Measurements from ENCODE around the gene TMEM117. TPM values are rescaled to one million over a fixed set of nuclear protein-coding genes. Genes with fewer than 3 reads are reported as not detected.

Gene TMEM117
- total RNA-seq, 2 experiments from 2014 or later: 1.4 TPM

DNA sequence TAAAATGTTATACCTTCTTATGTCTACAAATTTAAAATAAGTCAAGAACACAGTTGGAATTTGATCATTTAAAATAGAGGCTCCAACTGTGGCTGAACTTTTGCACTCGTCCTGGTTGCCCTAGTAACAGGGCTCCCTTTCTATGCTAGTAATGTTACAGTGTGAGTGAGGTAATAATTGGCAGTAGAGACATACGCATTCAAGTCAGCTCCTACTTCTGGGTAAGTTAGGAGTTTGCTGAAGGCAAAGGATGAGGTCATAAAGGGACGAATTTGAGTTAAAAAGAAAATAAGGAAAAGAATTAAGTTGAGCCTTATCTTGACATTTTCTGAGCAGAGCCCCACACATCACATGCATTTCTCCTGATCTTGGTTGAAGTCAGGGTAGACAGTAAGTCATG lies 129.1 kb downstream of the TMEM117 start:
- Mint-ChIP-seq H3K4me3 (no peak overlapping the region), H3K9me3 (ENCODE audit: low read depth) (peaks cover 4% of the 10 kb centered on the region), H3K36me3 (ENCODE audit: low read depth) (peaks cover 4% of the 10 kb centered on the region), H3K27ac (no peak overlapping the region), H3K27me3 (no peaks in the 10 kb centered on the region), H3K4me1 (no peaks in the 10 kb centered on the region)
- POLR2A ChIA-PET: no interaction called here
- CTCF ChIA-PET: no interaction called here
- no peak for ATAC-seq
- no peak for DNase-seq
- intact Hi-C loops (cut with DNase I, micrococcal nuclease): no loop called here

DNA sequence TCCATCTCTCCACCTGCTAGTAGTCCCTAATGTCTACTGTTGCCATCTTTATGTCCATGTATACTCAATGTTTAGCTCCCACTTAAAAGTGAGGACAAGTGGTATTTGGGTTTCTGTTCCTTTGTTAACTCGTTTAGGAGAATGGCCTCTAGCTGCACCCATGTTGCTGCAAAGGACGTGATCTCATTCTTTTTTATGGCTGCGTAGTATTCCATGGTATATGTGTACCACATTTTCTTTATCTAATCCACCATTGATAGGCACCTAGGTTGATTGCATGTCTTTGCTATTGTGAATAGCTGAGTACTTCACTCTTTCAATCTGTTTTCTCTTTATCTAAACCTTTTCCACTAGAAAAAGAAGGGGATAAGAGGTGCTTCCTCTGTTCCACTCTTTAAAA lies 130.0 kb downstream of the TMEM117 start:
- ATAC-seq: no peak
- no peak overlapping the region for H3K27ac Mint-ChIP-seq
- no peaks in the 10 kb centered on the region for H3K4me1 Mint-ChIP-seq
- no peak overlapping the region for H3K4me3 Mint-ChIP-seq
- intact Hi-C loops (cut with DNase I, micrococcal nuclease): no loop called here
- no peaks in the 10 kb centered on the region for H3K27me3 Mint-ChIP-seq
- peaks cover 4% of the 10 kb centered on the region for H3K36me3 Mint-ChIP-seq (ENCODE audit: low read depth)
- CTCF ChIA-PET: interaction anchor here (0.6 kb wide), 1 partner anchor 9 kb away, joined by 3 read pairs; no protein-coding TSS in a partner anchor
- POLR2A ChIA-PET: no interaction called here
- DNase-seq: no peak
- peaks cover 4% of the 10 kb centered on the region for H3K9me3 Mint-ChIP-seq (ENCODE audit: low read depth)

DNA sequence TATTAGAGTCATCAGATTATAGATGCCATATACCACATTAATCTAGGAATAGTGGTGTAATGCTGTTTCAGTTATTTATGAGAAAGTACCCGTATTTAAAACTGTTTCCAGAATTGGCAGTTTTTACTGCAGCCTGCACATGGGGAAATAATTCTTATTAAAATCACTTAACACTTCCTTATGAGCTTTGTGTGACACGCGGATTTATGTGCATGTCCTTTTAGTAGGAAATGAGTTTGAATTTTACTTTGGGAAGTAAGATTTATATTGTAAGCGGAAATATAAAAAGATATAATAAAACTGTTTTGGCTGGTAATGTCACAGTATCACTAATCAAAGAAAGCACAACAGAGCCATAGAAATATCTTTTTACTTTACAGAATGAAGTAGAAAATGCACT lies 132.9 kb downstream of the TMEM117 start:
- H3K4me1 Mint-ChIP-seq: no peaks in the 10 kb centered on the region
- H3K36me3 Mint-ChIP-seq (ENCODE audit: low read depth): peaks cover 7% of the 10 kb centered on the region
- no peaks in the 10 kb centered on the region for H3K27me3 Mint-ChIP-seq
- no peak overlapping the region for H3K4me3 Mint-ChIP-seq
- intact Hi-C loops (cut with DNase I, micrococcal nuclease): no loop called here
- no peak for DNase-seq
- peaks cover 4% of the 10 kb centered on the region for H3K9me3 Mint-ChIP-seq (ENCODE audit: low read depth)
- POLR2A ChIA-PET: no interaction called here
- ATAC-seq: no peak
- CTCF ChIA-PET: interaction anchor here (1.2 kb wide), 1 partner anchor 11 kb away, joined by 3 read pairs; no protein-coding TSS in a partner anchor
- H3K27ac Mint-ChIP-seq: no peak overlapping the region

DNA sequence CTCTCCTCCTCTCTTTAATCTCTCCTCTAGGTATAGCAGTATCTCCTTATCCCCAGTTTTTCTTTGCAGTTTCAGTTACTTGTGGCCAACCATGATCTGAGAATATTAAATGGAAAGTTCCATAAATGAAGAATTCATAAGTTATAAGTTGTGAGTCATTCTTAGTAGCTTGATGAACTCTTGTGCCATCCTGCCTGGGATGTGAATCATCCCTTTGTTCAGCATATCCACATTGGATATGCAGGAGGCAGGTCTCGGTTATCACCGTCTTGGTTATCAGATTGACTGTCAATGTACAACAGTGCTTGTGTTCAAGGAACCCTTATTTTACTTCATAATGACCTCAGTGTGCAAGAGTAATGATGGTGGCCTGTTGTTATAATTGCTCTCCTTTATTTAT lies 134.0 kb downstream of the TMEM117 start:
- POLR2A ChIA-PET: no interaction called here
- no peaks in the 10 kb centered on the region for H3K4me1 Mint-ChIP-seq
- H3K36me3 Mint-ChIP-seq (ENCODE audit: low read depth): peaks cover 7% of the 10 kb centered on the region
- ATAC-seq (no peak), DNase-seq (no peak)
- CTCF ChIA-PET: no interaction called here
- H3K4me3 Mint-ChIP-seq: no peak overlapping the region
- H3K9me3 Mint-ChIP-seq (ENCODE audit: low read depth): peaks cover 4% of the 10 kb centered on the region
- H3K27ac Mint-ChIP-seq: no peak overlapping the region
- intact Hi-C loops (cut with DNase I, micrococcal nuclease): no loop called here
- no peaks in the 10 kb centered on the region for H3K27me3 Mint-ChIP-seq

DNA sequence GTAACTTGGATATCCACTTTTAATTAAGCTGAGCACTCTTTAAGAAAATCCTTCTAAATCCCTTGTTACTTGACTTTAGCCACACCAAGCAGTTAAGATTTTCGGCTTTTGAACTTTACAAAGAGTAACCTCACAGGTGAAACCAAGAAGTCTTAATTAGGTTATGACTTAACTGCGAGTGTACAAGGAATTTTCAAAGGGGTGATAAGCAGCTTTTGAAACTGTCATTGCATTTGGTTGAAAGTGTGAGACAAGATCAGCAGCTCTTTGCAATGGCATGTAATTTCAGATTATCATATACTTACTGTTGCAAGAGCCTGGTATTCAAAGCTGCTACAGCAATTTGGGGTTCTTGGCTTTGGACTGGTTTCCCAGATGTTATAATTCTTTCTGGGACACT lies 137.5 kb downstream of the TMEM117 start:
- Mint-ChIP-seq H3K4me3 (no peak overlapping the region), H3K36me3 (ENCODE audit: low read depth) (peaks cover 9% of the 10 kb centered on the region), H3K4me1 (no peaks in the 10 kb centered on the region), H3K27me3 (no peaks in the 10 kb centered on the region), H3K27ac (no peak overlapping the region), H3K9me3 (ENCODE audit: low read depth) (peaks cover 5% of the 10 kb centered on the region)
- DNase-seq (no peak), ATAC-seq (no peak)
- CTCF ChIA-PET: interaction anchor here (1.0 kb wide), 1 partner anchor 14 kb away, joined by 3 read pairs; no protein-coding TSS in a partner anchor
- POLR2A ChIA-PET: no interaction called here
- intact Hi-C loops (cut with DNase I, micrococcal nuclease): no loop called here

DNA sequence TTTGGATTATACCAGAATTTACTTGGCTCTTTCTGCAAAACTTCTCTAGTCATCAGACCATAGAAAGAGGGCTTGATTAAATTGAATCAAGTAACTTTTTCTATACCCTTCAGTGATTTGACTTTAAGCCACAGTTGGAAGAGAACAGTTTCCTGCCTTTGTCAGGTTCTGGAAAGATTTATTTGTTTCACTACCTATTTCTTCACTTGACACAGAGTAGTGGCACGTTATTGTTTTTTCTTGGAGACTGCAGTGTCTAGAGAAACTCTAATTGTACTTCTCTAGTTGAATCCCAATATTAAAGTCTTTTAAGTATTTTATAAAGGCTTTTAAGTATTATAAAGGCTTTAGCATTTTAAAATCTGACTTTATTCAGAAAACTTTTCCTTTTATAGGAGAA lies 138.1 kb downstream of the TMEM117 start:
- DNase-seq: no peak
- H3K36me3 Mint-ChIP-seq (ENCODE audit: low read depth): peaks cover 9% of the 10 kb centered on the region
- intact Hi-C loops (cut with DNase I, micrococcal nuclease): no loop called here
- no peaks in the 10 kb centered on the region for H3K27me3 Mint-ChIP-seq
- ChIA-PET POLR2A (no interaction called here), CTCF (interaction anchor here (1.0 kb wide), 1 partner anchor 15 kb away, joined by 3 read pairs; no protein-coding TSS in a partner anchor)
- H3K9me3 Mint-ChIP-seq (ENCODE audit: low read depth): peaks cover 5% of the 10 kb centered on the region
- no peak for ATAC-seq
- no peaks in the 10 kb centered on the region for H3K4me1 Mint-ChIP-seq
- H3K27ac Mint-ChIP-seq: no peak overlapping the region
- H3K4me3 Mint-ChIP-seq: no peak overlapping the region

DNA sequence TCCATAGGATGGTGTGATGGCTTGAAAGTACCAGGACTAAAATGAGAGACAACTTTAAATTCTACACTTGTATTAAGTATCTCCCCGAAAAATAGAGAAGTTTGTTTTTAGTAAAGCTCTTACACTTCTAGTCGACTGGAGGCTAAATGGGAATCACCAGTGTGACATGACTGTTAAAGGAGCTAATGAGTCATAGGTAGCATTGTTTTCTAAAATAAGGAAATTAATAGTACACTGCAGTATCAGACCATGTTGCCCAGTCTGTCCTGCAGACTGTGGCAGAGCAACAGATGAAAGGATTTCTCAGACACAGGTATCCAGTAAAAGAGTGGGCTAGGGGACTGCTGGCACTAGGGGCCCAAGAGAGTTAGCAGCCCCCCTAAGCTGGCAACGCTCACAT lies 140.1 kb downstream of the TMEM117 start:
- Mint-ChIP-seq H3K9me3 (ENCODE audit: low read depth) (peaks cover 13% of the 10 kb centered on the region), H3K27ac (no peak overlapping the region), H3K36me3 (ENCODE audit: low read depth) (peaks cover 9% of the 10 kb centered on the region), H3K4me1 (no peaks in the 10 kb centered on the region), H3K27me3 (no peaks in the 10 kb centered on the region), H3K4me3 (no peak overlapping the region)
- intact Hi-C loops (cut with DNase I, micrococcal nuclease): no loop called here
- DNase-seq: no peak
- no peak for ATAC-seq
- ChIA-PET POLR2A (no interaction called here), CTCF (no interaction called here)

DNA sequence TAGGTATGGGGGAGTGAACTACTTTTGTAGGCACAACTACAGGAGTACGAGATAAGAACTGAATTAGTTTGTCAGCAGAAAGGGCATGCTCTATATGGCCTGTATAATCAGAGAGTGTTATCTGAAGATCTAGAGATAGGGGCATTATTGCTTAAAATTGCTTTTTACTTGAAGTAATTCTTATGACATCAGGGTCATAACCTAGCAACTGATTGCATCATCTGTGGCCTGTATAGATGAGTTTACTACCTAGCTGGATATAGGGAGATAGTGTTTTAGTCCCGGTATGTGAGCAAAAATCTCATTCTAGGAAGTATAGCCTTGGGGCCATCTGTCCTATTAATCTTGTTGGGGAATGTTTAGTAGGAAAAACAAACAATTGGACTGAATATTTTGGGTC lies 142.7 kb downstream of the TMEM117 start:
- Mint-ChIP-seq H3K36me3 (ENCODE audit: low read depth) (peaks cover 6% of the 10 kb centered on the region), H3K4me1 (no peaks in the 10 kb centered on the region), H3K9me3 (ENCODE audit: low read depth) (peaks cover 13% of the 10 kb centered on the region), H3K27me3 (no peaks in the 10 kb centered on the region), H3K27ac (no peak overlapping the region), H3K4me3 (no peak overlapping the region)
- DNase-seq (no peak), ATAC-seq (no peak)
- intact Hi-C loops (cut with DNase I, micrococcal nuclease): no loop called here
- CTCF ChIA-PET: no interaction called here
- POLR2A ChIA-PET: interaction anchor here (0.6 kb wide), 1 partner anchor 1745 kb away, joined by 3 read pairs; no protein-coding TSS in a partner anchor

DNA sequence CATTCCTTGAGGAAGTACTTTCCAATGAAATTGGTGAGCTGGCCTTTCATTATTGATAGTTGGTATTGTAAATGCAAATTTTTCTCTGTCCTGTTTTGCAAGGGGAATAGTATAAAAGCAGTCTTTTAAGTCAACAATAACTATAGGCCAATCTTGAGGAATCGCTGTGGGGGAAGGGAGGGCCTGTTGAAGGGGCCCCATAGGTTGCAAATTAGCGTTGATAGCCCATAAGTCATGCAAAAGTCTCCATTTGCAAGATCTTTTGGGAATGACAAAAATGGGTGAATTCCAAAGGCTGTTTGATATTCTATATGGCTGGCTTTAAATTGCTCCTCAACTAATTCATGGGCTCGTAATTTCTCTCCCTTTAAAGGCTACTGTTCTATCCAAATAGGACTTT lies 143.6 kb downstream of the TMEM117 start:
- Mint-ChIP-seq H3K4me3 (no peak overlapping the region), H3K36me3 (ENCODE audit: low read depth) (peaks cover 6% of the 10 kb centered on the region), H3K4me1 (no peaks in the 10 kb centered on the region), H3K27me3 (no peaks in the 10 kb centered on the region), H3K27ac (no peak overlapping the region), H3K9me3 (ENCODE audit: low read depth) (peaks cover 13% of the 10 kb centered on the region)
- ATAC-seq (no peak), DNase-seq (no peak)
- CTCF ChIA-PET: no interaction called here
- intact Hi-C loops (cut with DNase I, micrococcal nuclease): no loop called here
- POLR2A ChIA-PET: no interaction called here

DNA sequence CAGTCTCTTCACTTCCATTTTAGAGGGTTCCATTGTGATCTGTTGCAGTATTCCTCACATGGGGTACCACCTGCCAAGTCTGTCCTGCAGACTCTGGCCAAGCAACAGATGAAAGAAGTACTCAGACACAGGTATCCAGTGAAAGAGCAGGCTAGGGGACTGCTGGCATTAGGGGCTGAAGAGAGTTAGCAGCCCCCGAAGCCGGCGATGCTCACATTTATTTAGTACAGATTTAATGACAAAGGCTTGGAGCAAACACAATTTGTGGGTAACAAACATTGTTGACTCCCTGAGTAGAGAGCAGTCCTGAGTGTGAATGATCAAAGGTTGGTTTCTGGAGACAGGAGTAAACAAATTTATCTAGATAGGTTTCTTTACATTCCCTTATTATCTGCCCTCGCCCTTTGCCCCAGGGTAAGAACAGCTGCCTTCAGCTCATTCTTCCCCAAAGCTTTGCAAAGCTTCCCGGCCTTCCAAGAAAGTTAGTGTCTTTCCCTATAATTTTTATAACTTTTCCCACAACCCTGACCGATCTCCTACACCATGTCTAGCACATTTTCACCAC lies 144.8 kb downstream of the TMEM117 start:
- H3K4me3 Mint-ChIP-seq: no peak overlapping the region

DNA sequence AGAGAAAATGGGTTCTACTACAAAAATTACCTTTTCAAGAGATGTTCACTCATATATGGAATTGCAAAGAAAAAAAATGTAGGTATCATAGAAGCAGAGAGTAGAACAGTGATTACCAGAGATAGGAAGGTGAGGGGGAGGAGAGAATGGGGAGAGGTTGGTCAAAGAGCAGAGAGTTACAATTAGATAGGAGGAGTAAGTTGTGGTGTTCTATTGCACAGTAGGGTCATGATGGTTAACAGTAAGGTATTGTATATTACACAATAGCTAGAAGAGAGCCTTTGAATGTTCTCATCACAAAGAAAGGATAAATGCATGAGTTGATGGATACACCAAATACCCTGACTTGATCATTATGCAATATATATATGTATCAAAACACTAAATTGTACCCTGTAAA lies 145.8 kb downstream of the TMEM117 start:
- POLR2A ChIA-PET: no interaction called here
- Mint-ChIP-seq H3K27ac (no peak overlapping the region), H3K4me3 (no peak overlapping the region), H3K4me1 (no peaks in the 10 kb centered on the region), H3K27me3 (no peaks in the 10 kb centered on the region), H3K9me3 (ENCODE audit: low read depth) (peaks cover 8% of the 10 kb centered on the region), H3K36me3 (ENCODE audit: low read depth) (peaks cover 3% of the 10 kb centered on the region)
- DNase-seq (no peak), ATAC-seq (no peak)
- CTCF ChIA-PET: no interaction called here
- intact Hi-C loops (cut with DNase I, micrococcal nuclease): no loop called here

More for the DNA sequence above, 144.8 kb downstream of the TMEM117 start:
- H3K9me3 Mint-ChIP-seq (ENCODE audit: low read depth): peaks cover 13% of the 10 kb centered on the region
- H3K27me3 Mint-ChIP-seq: no peaks in the 10 kb centered on the region
- no peaks in the 10 kb centered on the region for H3K4me1 Mint-ChIP-seq
- H3K27ac Mint-ChIP-seq: no peak overlapping the region
- ChIA-PET POLR2A (no interaction called here), CTCF (no interaction called here)
- ATAC-seq (no peak), DNase-seq (no peak)
- intact Hi-C loops (cut with DNase I, micrococcal nuclease): no loop called here
- peaks cover 6% of the 10 kb centered on the region for H3K36me3 Mint-ChIP-seq (ENCODE audit: low read depth)

DNA sequence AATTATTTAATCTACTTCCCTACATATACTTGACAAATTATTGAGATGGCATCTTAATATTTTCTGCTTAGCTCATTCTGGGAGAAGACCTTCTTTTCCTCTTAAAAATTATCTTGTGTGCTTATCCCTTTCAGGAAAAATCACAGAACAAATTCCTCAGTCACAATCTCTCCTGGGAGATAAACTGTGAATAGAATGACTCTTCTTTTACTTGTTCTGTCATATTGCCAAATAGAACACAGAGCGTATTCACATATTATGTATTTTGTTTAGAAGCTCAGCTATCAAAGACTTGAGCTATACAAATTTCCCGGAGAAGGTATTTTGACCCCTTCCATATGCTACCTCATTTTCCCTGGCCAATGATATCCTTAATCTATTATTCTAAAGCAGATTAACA lies 146.7 kb downstream of the TMEM117 start:
- ChIA-PET POLR2A (no interaction called here), CTCF (no interaction called here)
- no peaks in the 10 kb centered on the region for H3K4me1 Mint-ChIP-seq
- ATAC-seq (no peak), DNase-seq (no peak)
- no peaks in the 10 kb centered on the region for H3K36me3 Mint-ChIP-seq (ENCODE audit: low read depth)
- H3K27ac Mint-ChIP-seq: no peak overlapping the region
- no peak overlapping the region for H3K4me3 Mint-ChIP-seq
- intact Hi-C loops (cut with DNase I, micrococcal nuclease): no loop called here
- H3K9me3 Mint-ChIP-seq (ENCODE audit: low read depth): peaks cover 8% of the 10 kb centered on the region
- H3K27me3 Mint-ChIP-seq: no peaks in the 10 kb centered on the region

All from activated CD4-positive, alpha-beta T cell treated with anti-CD3 and anti-CD28 coated beads for 36 hours (primary cell).